Measurements from ENCODE around the gene FBLN7. TPM values are rescaled to one million over a fixed set of nuclear protein-coding genes. Genes with fewer than 3 reads are reported as not detected.

Gene FBLN7
- total RNA-seq, 1 experiment from 2014 or later: 4.1 TPM

- no peak overlapping the region for H3K4me3 ChIP-seq (ENCODE audit: low read depth, low read length, poor library complexity, severe bottlenecking)
- ChIA-PET CTCF (no interaction called here), POLR2A (ENCODE audit: low non-redundant PET) (no interaction called here)
- intact Hi-C loops (cut with micrococcal nuclease; ENCODE audit: unreplicated experiment): no loop called here
- TF ChIP-seq CTCF (conservative IDR thresholded peaks at IDR 0.05; ENCODE audit: low read depth, low read length) (no peak), EZH2 (IDR thresholded peaks at IDR 0.05; ENCODE audit: borderline replicate concordance, low read depth, low read length, poor library complexity, severe bottlenecking) (no peak)
- no TSS peak for BruUV-seq (replicated peaks)
- H3K27ac ChIP-seq (ENCODE audit: low read depth, low read length, poor library complexity, severe bottlenecking): no peak overlapping the region
- no peaks in the 10 kb centered on the region for H3K27me3 ChIP-seq (replicated peaks; ENCODE audit: insufficient read depth, low read depth, low read length, poor library complexity)
- no peaks in the 10 kb centered on the region for H3K36me3 ChIP-seq (ENCODE audit: insufficient read depth, low read length, poor library complexity, severe bottlenecking)
- DNase-seq (ENCODE audit: low spot score): no peak
- peaks cover 2% of the 10 kb centered on the region for H3K9me3 ChIP-seq (ENCODE audit: low read depth, low read length, poor library complexity, severe bottlenecking)
- no peaks in the 10 kb centered on the region for H3K4me1 ChIP-seq (ENCODE audit: insufficient read depth, low read length, poor library complexity, severe bottlenecking)
Observed at GRCh38 chr2:112197868-112198267, 59.7 kb downstream of the FBLN7 start.

- intact Hi-C loops (cut with micrococcal nuclease; ENCODE audit: unreplicated experiment): no loop called here
- ChIA-PET CTCF (no interaction called here), POLR2A (ENCODE audit: low non-redundant PET) (no interaction called here)
- BruUV-seq (replicated peaks): no TSS peak
- H3K36me3 ChIP-seq (ENCODE audit: insufficient read depth, low read length, poor library complexity, severe bottlenecking): no peaks in the 10 kb centered on the region
- TF ChIP-seq EZH2 (IDR thresholded peaks at IDR 0.05; ENCODE audit: borderline replicate concordance, low read depth, low read length, poor library complexity, severe bottlenecking): no peak
- no peak for DNase-seq (ENCODE audit: low spot score)
- no peaks in the 10 kb centered on the region for H3K27me3 ChIP-seq (replicated peaks; ENCODE audit: insufficient read depth, low read depth, low read length, poor library complexity)
- peaks cover 3% of the 10 kb centered on the region for H3K9me3 ChIP-seq (ENCODE audit: low read depth, low read length, poor library complexity, severe bottlenecking)
- no peaks in the 10 kb centered on the region for H3K4me1 ChIP-seq (ENCODE audit: insufficient read depth, low read length, poor library complexity, severe bottlenecking)
- no peak overlapping the region for H3K4me3 ChIP-seq (ENCODE audit: low read depth, low read length, poor library complexity, severe bottlenecking)
- H3K27ac ChIP-seq (ENCODE audit: low read depth, low read length, poor library complexity, severe bottlenecking): no peak overlapping the region
Observed at GRCh38 chr2:112198780-112199179, 60.6 kb downstream of the FBLN7 start.

DNA sequence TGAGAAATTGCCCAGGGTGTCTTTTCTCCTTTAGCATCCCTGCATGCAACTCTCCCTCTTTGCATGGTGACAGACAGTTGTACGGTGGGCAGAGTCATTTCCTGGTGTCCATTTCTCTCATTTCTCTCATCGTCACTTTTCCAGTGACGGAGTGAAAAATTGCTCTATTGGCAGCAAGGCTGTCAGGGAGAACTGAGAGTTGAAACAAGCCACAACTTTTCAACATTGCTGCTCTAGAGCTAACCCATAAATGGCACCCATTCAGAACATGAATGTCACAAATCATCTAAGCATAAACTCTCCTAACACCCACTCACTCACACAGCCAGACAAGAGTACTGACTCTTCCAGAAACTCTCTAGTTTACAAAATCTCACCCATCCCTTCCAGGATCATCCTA, 61.0 kb downstream of the FBLN7 start:
- Histone ChIP-seq H3K36me3 (ENCODE audit: insufficient read depth, low read length, poor library complexity, severe bottlenecking) (no peaks in the 10 kb centered on the region), H3K9me3 (ENCODE audit: low read depth, low read length, poor library complexity, severe bottlenecking) (peaks cover 7% of the 10 kb centered on the region), H3K27ac (ENCODE audit: low read depth, low read length, poor library complexity, severe bottlenecking) (no peak overlapping the region), H3K4me3 (ENCODE audit: low read depth, low read length, poor library complexity, severe bottlenecking) (no peak overlapping the region), H3K4me1 (ENCODE audit: insufficient read depth, low read length, poor library complexity, severe bottlenecking) (no peaks in the 10 kb centered on the region), H3K27me3 (replicated peaks; ENCODE audit: insufficient read depth, low read depth, low read length, poor library complexity) (no peaks in the 10 kb centered on the region)
- no TSS peak for BruUV-seq (replicated peaks)
- no peak for DNase-seq (ENCODE audit: low spot score)
- POLR2A ChIA-PET (ENCODE audit: low non-redundant PET): no interaction called here
- CTCF ChIA-PET: no interaction called here
- no peak for TF ChIP-seq EZH2 (IDR thresholded peaks at IDR 0.05; ENCODE audit: borderline replicate concordance, low read depth, low read length, poor library complexity, severe bottlenecking)
- TF ChIP-seq CTCF (conservative IDR thresholded peaks at IDR 0.05; ENCODE audit: low read depth, low read length): no peak
- intact Hi-C loops (cut with micrococcal nuclease; ENCODE audit: unreplicated experiment): no loop called here

- Histone ChIP-seq H3K9me3 (ENCODE audit: low read depth, low read length, poor library complexity, severe bottlenecking) (peaks cover 19% of the 10 kb centered on the region), H3K27ac (ENCODE audit: low read depth, low read length, poor library complexity, severe bottlenecking) (no peak overlapping the region), H3K4me3 (ENCODE audit: low read depth, low read length, poor library complexity, severe bottlenecking) (no peak overlapping the region), H3K36me3 (ENCODE audit: insufficient read depth, low read length, poor library complexity, severe bottlenecking) (no peaks in the 10 kb centered on the region), H3K4me1 (ENCODE audit: insufficient read depth, low read length, poor library complexity, severe bottlenecking) (no peaks in the 10 kb centered on the region), H3K27me3 (replicated peaks; ENCODE audit: insufficient read depth, low read depth, low read length, poor library complexity) (no peaks in the 10 kb centered on the region)
- ChIA-PET POLR2A (ENCODE audit: low non-redundant PET) (no interaction called here), CTCF (no interaction called here)
- no peak for TF ChIP-seq EZH2 (IDR thresholded peaks at IDR 0.05; ENCODE audit: borderline replicate concordance, low read depth, low read length, poor library complexity, severe bottlenecking)
- no peak for TF ChIP-seq CTCF (conservative IDR thresholded peaks at IDR 0.05; ENCODE audit: low read depth, low read length)
- intact Hi-C loops (cut with micrococcal nuclease; ENCODE audit: unreplicated experiment): no loop called here
- DNase-seq (ENCODE audit: low spot score): no peak
- BruUV-seq (replicated peaks): no TSS peak
Observed at GRCh38 chr2:112201696-112202430, 63.7 kb downstream of the FBLN7 start.
